H1 (cell line): Measurements from ENCODE around the gene POLRMT. TPM values are rescaled to one million over a fixed set of nuclear protein-coding genes. Genes with fewer than 3 reads are reported as not detected.

Experiments
- CTCF ChIA-PET: fragments of 300-600 bp; sonication (Branson Sonifier 250); formaldehyde crosslinking; loops from one replicate; lab custom pipeline; 2021; ENCODE audit not compliant: partially characterized antibody; lab: Charles Lee
- POLR2A ChIA-PET: fragments of 300-600 bp; sonication (Branson Sonifier 250); formaldehyde crosslinking; loops from one replicate; lab custom pipeline; 2021; ENCODE audit warnings: inconsistent platforms; ENCODE audit not compliant: partially characterized antibody; lab: Charles Lee
- DNase-seq, 2 experiments: peaks; one replicate each; pipeline versions ENCODE4 v3.0.0 to v3.0.0-alpha.2; 2010 to 2022; ENCODE audit warnings: low spot score in 2 of 2, low read depth in 1 of 2, mixed read lengths in 1 of 2
- FAIRE-seq: peaks from 2 replicates; lab custom pipeline; 2011; peaks lifted over from hg19 to GRCh38; lab: Jason Lieb, UNC
- H2AFZ ChIP-seq: 2 replicates; pipeline ENCODE4 v1.8.1; 2012; ENCODE audit warnings: low read length, inconsistent platforms
- H2AK5ac ChIP-seq: 2 replicates; pipeline ENCODE4 v1.6.1; 2013; ENCODE audit warnings: low read depth, low read length
- H2BK120ac ChIP-seq: replicated peaks from 2 replicates; pipeline ENCODE3; 2013; ENCODE audit warnings: low read depth, low read length, inconsistent platforms
- H2BK12ac ChIP-seq: 2 replicates; pipeline ENCODE4 v1.6.1; 2013; ENCODE audit warnings: low read depth, low read length
- H2BK15ac ChIP-seq: 2 replicates; pipeline ENCODE4 v1.6.1; 2013; ENCODE audit warnings: low read length
- H2BK20ac ChIP-seq: 2 replicates; pipeline ENCODE4 v1.6.1; 2013; ENCODE audit warnings: low read length
- H2BK5ac ChIP-seq: 2 replicates; pipeline ENCODE4 v1.6.1; 2013; ENCODE audit warnings: low read depth, low read length
- H3K14ac ChIP-seq: 2 replicates; pipeline ENCODE4 v1.6.1; 2013; ENCODE audit warnings: inconsistent platforms; ENCODE audit not compliant: insufficient read length
- H3K18ac ChIP-seq: 2 replicates; pipeline ENCODE4 v1.6.1; 2013; ENCODE audit warnings: low read length; ENCODE audit errors: extremely low read depth
- H3K23ac ChIP-seq: 2 replicates; pipeline ENCODE4 v1.6.1; 2013; ENCODE audit warnings: inconsistent platforms; ENCODE audit not compliant: insufficient read length
- H3K23me2 ChIP-seq: 2 replicates; pipeline ENCODE4 v1.6.1; 2013; ENCODE audit warnings: low read depth, low read length
- H3K27ac ChIP-seq: 2 replicates; pipeline ENCODE4 v1.6.1; 2011; ENCODE audit warnings: low read depth, low read length, inconsistent platforms
- H3K27me3 ChIP-seq, 4 experiments: replicated peaks in 1 of 4; 1 replicate in 1 of 4; 2 replicates in 3 of 4; pipeline versions ENCODE4 v1.6.1 to v1.8.1; 2011 to 2013; ENCODE audit warnings: low read length in 3 of 4, mild to moderate bottlenecking in 3 of 4, inconsistent platforms in 2 of 4, mixed read lengths in 2 of 4, moderate library complexity in 1 of 4; ENCODE audit not compliant: control insufficient read depth in 3 of 4, insufficient read depth in 3 of 4; ENCODE audit errors: extremely low read depth in 1 of 4
- H3K36me3 ChIP-seq, 4 experiments: 2 replicates each; pipeline versions ENCODE4 v1.6.1 to v1.8.1; 2011 to 2013; ENCODE audit warnings: mild to moderate bottlenecking in 4 of 4, low read length in 3 of 4, moderate library complexity in 2 of 4, control low read depth in 1 of 4, inconsistent platforms in 1 of 4; ENCODE audit not compliant: insufficient read depth in 4 of 4, control insufficient read depth in 2 of 4
- H3K4ac ChIP-seq: replicated peaks from 2 replicates; pipeline ENCODE3; 2013; ENCODE audit warnings: low read length, low read depth, mixed read lengths, inconsistent platforms; ENCODE audit not compliant: insufficient read length
- H3K4me1 ChIP-seq, 4 experiments: replicated peaks in 1 of 4; 1 replicate in 1 of 4; 2 replicates in 3 of 4; pipeline versions ENCODE4 v1.6.1 to v1.8.1; 2011 to 2013; ENCODE audit warnings: low read length in 3 of 4, inconsistent platforms in 2 of 4, mixed read lengths in 1 of 4; ENCODE audit not compliant: insufficient read depth in 4 of 4, control insufficient read depth in 3 of 4
- H3K4me2 ChIP-seq, 2 experiments: 2 replicates each; pipeline versions ENCODE4 v1.6.1 to v1.8.1; 2011 to 2013; ENCODE audit warnings: low read depth in 2 of 2, low read length in 2 of 2, control low read depth in 1 of 2, inconsistent platforms in 1 of 2, mild to moderate bottlenecking in 1 of 2; ENCODE audit not compliant: insufficient read depth in 1 of 2
- H3K4me3 ChIP-seq, 4 experiments: fragments of 200-600, 300-600 bp in 1 of 4; sonication (generic), shearing (Covaris generic), sonication (Bioruptor Twin) in 1 of 4; 2 replicates each; pipeline versions ENCODE4 v1.5.1 to v1.8.1; 2011 to 2016; ENCODE audit warnings: low read length in 4 of 4, low read depth in 3 of 4, control low read depth in 2 of 4, inconsistent platforms in 2 of 4, mild to moderate bottlenecking in 2 of 4, mixed read lengths in 1 of 4, moderate library complexity in 1 of 4; ENCODE audit not compliant: insufficient read depth in 2 of 4; ENCODE audit errors: extremely low read depth in 1 of 4
- H3K56ac ChIP-seq: replicated peaks from 2 replicates; pipeline ENCODE3; 2013; ENCODE audit warnings: low read depth, mild to moderate bottlenecking, mixed read lengths, low read length, inconsistent platforms; ENCODE audit not compliant: insufficient read length
- H3K79me1 ChIP-seq: 2 replicates; pipeline ENCODE4 v1.6.1; 2013; ENCODE audit warnings: low read depth, low read length, control low read depth
- H3K79me2 ChIP-seq, 2 experiments: 2 replicates each; pipeline versions ENCODE4 v1.6.1 to v1.8.1; 2012 to 2013; ENCODE audit warnings: low read length in 2 of 2, mild to moderate bottlenecking in 2 of 2, inconsistent platforms in 1 of 2; ENCODE audit not compliant: insufficient read depth in 2 of 2, control insufficient read depth in 1 of 2
- H3K9ac ChIP-seq, 4 experiments: replicated peaks in 1 of 4; 1 replicate in 1 of 4; 2 replicates in 3 of 4; pipeline versions ENCODE4 v1.6.1 to v1.8.1; 2011 to 2013; ENCODE audit warnings: low read depth in 3 of 4, low read length in 3 of 4, control low read depth in 2 of 4, mild to moderate bottlenecking in 2 of 4, moderate library complexity in 2 of 4, inconsistent platforms in 1 of 4; ENCODE audit errors: extremely low read depth in 1 of 4
- H3K9me3 ChIP-seq, 2 experiments: 2 replicates each; pipeline versions ENCODE4 v1.6.1 to v1.8.1; 2012 to 2013; ENCODE audit warnings: mild to moderate bottlenecking in 2 of 2, moderate library complexity in 2 of 2, control low read depth in 1 of 2, inconsistent platforms in 1 of 2, low read depth in 1 of 2, low read length in 1 of 2, mixed read lengths in 1 of 2; ENCODE audit not compliant: insufficient read depth in 2 of 2
- H4K20me1 ChIP-seq, 2 experiments: replicated peaks in 1 of 2; 2 replicates each; pipeline versions ENCODE3 to v1.8.1; 2011 to 2013; ENCODE audit warnings: inconsistent platforms in 2 of 2, low read length in 2 of 2, mild to moderate bottlenecking in 1 of 2; ENCODE audit not compliant: insufficient read depth in 2 of 2, control insufficient read depth in 1 of 2
- H4K5ac ChIP-seq: 2 replicates; pipeline ENCODE4 v1.6.1; 2013; ENCODE audit warnings: low read length, low read depth, mixed read lengths, inconsistent platforms; ENCODE audit not compliant: insufficient read length
- H4K8ac ChIP-seq: 2 replicates; pipeline ENCODE4 v1.8.0; 2013; ENCODE audit warnings: mild to moderate bottlenecking, moderate library complexity, low read length, inconsistent platforms; ENCODE audit not compliant: insufficient read depth; ENCODE audit errors: extremely low read depth
- H4K91ac ChIP-seq: replicated peaks from 2 replicates; pipeline ENCODE3; 2013; ENCODE audit warnings: low read length, mixed read lengths, inconsistent platforms; ENCODE audit not compliant: insufficient read length
- CBX5 ChIP-seq: fragments of 300-800, 300-1000 bp; sonication (generic); IDR thresholded peaks from 2 replicates; pipeline ENCODE4 v1.7.1; 2016; ENCODE audit warnings: antibody characterized with exemption, low read length, low read depth
- CBX8 ChIP-seq: fragments of 300-800, 300-1000 bp; sonication (generic); IDR thresholded peaks from 2 replicates; pipeline ENCODE4 v1.7.1; 2016; ENCODE audit warnings: low read depth, low read length, borderline replicate concordance
- CHD1 ChIP-seq: IDR thresholded peaks from 2 replicates; pipeline ENCODE4 v1.6.1; 2012; ENCODE audit warnings: low read depth, low read length, improper control_type of control experiment
- CHD2 ChIP-seq: IDR thresholded peaks from 2 replicates; pipeline ENCODE4 v1.6.1; 2012; ENCODE audit warnings: low read length, improper control_type of control experiment
- CTBP2 ChIP-seq: IDR thresholded peaks from 2 replicates; pipeline ENCODE4 v1.7.0; 2011; ENCODE audit warnings: borderline replicate concordance, mild to moderate bottlenecking, moderate library complexity, mixed read lengths, low read length; ENCODE audit not compliant: insufficient read depth, insufficient read length
- EZH2 ChIP-seq: fragments of 200-600 bp; sonication (generic); IDR thresholded peaks from 2 replicates; pipeline ENCODE4 v1.7.1; 2012; ENCODE audit warnings: low read depth, mild to moderate bottlenecking, moderate library complexity, low read length, inconsistent platforms; ENCODE audit not compliant: severe bottlenecking
- HDAC6 ChIP-seq: IDR thresholded peaks from one replicate; pipeline ENCODE4 v1.7.1; 2012; ENCODE audit warnings: low read depth, mild to moderate bottlenecking, inconsistent platforms, low read length, moderate library complexity
- MAFK ChIP-seq: IDR thresholded peaks from 2 replicates; pipeline ENCODE4 v1.6.1; 2012; ENCODE audit warnings: low read depth, mild to moderate bottlenecking, improper control_type of control experiment, low read length
- POLR2AphosphoS5 ChIP-seq: IDR thresholded peaks from 2 replicates; pipeline ENCODE4 v1.6.1; 2011; ENCODE audit warnings: low read depth, low read length
- SP2 ChIP-seq: IDR thresholded peaks from 2 replicates; pipeline ENCODE4 v1.6.1; 2012; ENCODE audit warnings: mild to moderate bottlenecking, low read length, inconsistent platforms
- TAF1 ChIP-seq: IDR thresholded peaks from 2 replicates; pipeline ENCODE4 v1.6.1; 2011; ENCODE audit warnings: mild to moderate bottlenecking, low read depth, low read length
- TCF12 ChIP-seq: IDR thresholded peaks from 2 replicates; pipeline ENCODE4 v1.6.1; 2011; ENCODE audit warnings: low read depth, mild to moderate bottlenecking, low read length
- TEAD4 ChIP-seq: IDR thresholded peaks from 2 replicates; pipeline ENCODE4 v1.6.1; 2012; ENCODE audit warnings: low read depth, low read length, inconsistent platforms, mixed read lengths
- YY1 ChIP-seq: IDR thresholded peaks from 2 replicates; pipeline ENCODE4 v1.6.1; 2011; ENCODE audit warnings: low read depth, mild to moderate bottlenecking, low read length
- WGBS, 2 experiments: shearing (Covaris generic) in 1 of 2; methylation state at CpG; one replicate each; pipeline versions ENCODE4 v1.1.6 to v1.1.7; 2013 to 2015; ENCODE audit warnings: low lambda C conversion rate in 2 of 2, mixed read lengths in 2 of 2, inconsistent platforms in 1 of 2, low coverage in 1 of 2, missing lambda C conversion rate in 1 of 2; ENCODE audit not compliant: insufficient replicate concordance in 2 of 2, insufficient coverage in 1 of 2, insufficient read length in 1 of 2; ENCODE audit errors: extremely low coverage in 1 of 2, missing lambda C conversion rate in 1 of 2; 5-methylcytosine and 5-hydroxymethylcytosine counted together
- polyA plus RNA-seq, 7 experiments: library from polyadenylated mRNA; depleted of rRNA in 3 of 7; stranded (reverse) in 5 of 7; unstranded in 2 of 7; fragments of >200 nt in 5 of 7; fragments of 200-250 nt in 2 of 7; gene quantifications; 1 replicate in 5 of 7; 2 replicates in 1 of 7; 4 replicates in 1 of 7; pipeline versions ENCODE4 v1.2.1 to v1.2.3, GENCODE V29; 2011 to 2013; ENCODE audit warnings: missing spikeins in 2 of 7, mixed read lengths in 2 of 7
- total RNA-seq: library from RNA; stranded (reverse); fragmentation: NEBNext Ultra II Directional; extraction: Animal tissue kit (Norgen Biotek cat#: 25700); gene quantifications from 2 replicates; pipeline ENCODE4 v1.2.1, GENCODE V29; 2021

The POLRMT gene
- total and polyA plus RNA-seq, 2 of the 8 experiments (the other 6 are each of a cell fraction or from before 2014, with no cell fraction given) = 93.0 to 111 TPM

- Histone ChIP-seq H3K36me3 (peaks cover 2 to 55% (median 31%) of the 10 kb centered on the region in 4 experiments; a peak in 7 of 8 replicates), H3K9me3 (no peaks in the 10 kb centered on the region), H3K23me2 (no peaks in the 10 kb centered on the region), H3K14ac (no peak overlapping the region), H3K9ac (no peak overlapping the region), H2BK120ac (no peak overlapping the region), H3K23ac (no peak overlapping the region), H3K79me2 (no peaks in the 10 kb centered on the region; a peak in 1 of 4 replicates), H3K4me1 (no peaks in the 10 kb centered on the region), H3K4me3 (no peak overlapping the region), H3K18ac (no peak overlapping the region), H2BK12ac (no peak overlapping the region), H3K27me3 (no peaks in the 10 kb centered on the region), H3K4ac (no peak overlapping the region), H3K56ac (no peak overlapping the region), H4K5ac (no peak overlapping the region), H2BK20ac (no peak overlapping the region), H4K8ac (no peak overlapping the region), H4K91ac (no peak overlapping the region), H3K4me2 (no peak overlapping the region), H4K20me1 (peaks cover 3 to 13% of the 10 kb centered on the region in 2 experiments), H3K27ac (no peak overlapping the region; the same call in 1 of the 2 replicates), H2BK15ac (no peak overlapping the region), H2AFZ (no peak overlapping the region), H3K79me1 (no peaks in the 10 kb centered on the region), H2BK5ac (peak overlapping the region; percentile 60; the same call in 1 of the 2 replicates), H2AK5ac (no peak overlapping the region)
- no peak for DNase-seq
- POLR2A ChIA-PET = interaction anchor here (0.7 to 2.0 kb wide), 6 partner anchors 9 to 190 kb away, joined by 3 to 4 read pairs (median 3); no protein-coding TSS in a partner anchor
- 94% methylated on average over 41 of the region's 44 CpGs; no CpG with 5 or more reads in 1 of the 2 experiments for WGBS, 2 experiments
- CTCF ChIA-PET = interaction anchor here (0.9 to 2.0 kb wide), 5 partner anchors 8 to 114 kb away, joined by 4 to 6 read pairs (median 4); no protein-coding TSS in a partner anchor
- FAIRE-seq = no peak
- TF ChIP-seq SP2 (no peak), YY1 (no peak), EZH2 (no peak), POLR2AphosphoS5 (no peak), CBX8 (no peak), CTBP2 (no peak), TCF12 (no peak), TAF1 (no peak), MAFK (no peak), CHD1 (no peak), HDAC6 (no peak), CBX5 (no peak), CHD2 (no peak), TEAD4 (no peak)
These were observed 10.0 kb downstream of the POLRMT start for GRCh38 chr19:623175-623916.
